Left lung (tissue), 10 donors: ENCODE results near the gene HS3ST1. TPM values are rescaled to one million over a fixed set of nuclear protein-coding genes. Genes with fewer than 3 reads are reported as not detected.

Experiments used
- ATAC-seq: fragments of 200-7000 bp; cut with Tn5 transposase; one replicate; pipeline ENCODE4 v1.9.1; 2020; ENCODE audit warnings: moderate library complexity
- DNase-seq, 4 donors: peaks; one replicate each; pipeline ENCODE4 v3.0.0-alpha.2; 2013 to 2020
- H3K27ac ChIP-seq, 2 donors: fragments of 200-600 bp; sonication (generic) in 1 of 2; one replicate each; pipeline versions ENCODE4 v1.5.0 to v1.8.0; 2020 to 2021
- H3K27me3 ChIP-seq, 2 donors: fragments of 200-600 bp; sonication (generic) in 1 of 2; one replicate each; pipeline versions ENCODE4 v1.5.0 to v1.8.0; 2020 to 2021
- H3K36me3 ChIP-seq, 2 donors: fragments of 200-600 bp; sonication (generic) in 1 of 2; one replicate each; pipeline versions ENCODE4 v1.5.0 to v1.8.0; 2020 to 2021
- H3K4me1 ChIP-seq, 2 donors: fragments of 200-600 bp; one replicate each; pipeline ENCODE4 v1.8.0; 2021
- H3K4me3 ChIP-seq, 2 donors: fragments of 200-600 bp; sonication (generic) in 1 of 2; one replicate each; pipeline versions ENCODE4 v1.5.0 to v1.8.0; 2020 to 2021; ENCODE audit warnings: mild to moderate bottlenecking in 1 of 2
- H3K9me3 ChIP-seq, 2 donors: fragments of 200-600 bp; sonication (generic) in 1 of 2; one replicate each; pipeline versions ENCODE4 v1.5.0 to v1.8.0; 2020 to 2021
- intact Hi-C, 2 donors: fragments of 100-400 bp; cut with DNase I; formaldehyde crosslinking; loops; one replicate each; pipeline versions ENCODE4 v1.11.2 to v1.14.2; 2022
- polyA plus RNA-seq, 6 donors: library from polyadenylated mRNA; unstranded; fragments of 120-200 nt; gene quantifications; one replicate each; pipeline ENCODE4 v1.2.1, GENCODE V29; 2013; ENCODE audit not compliant: insufficient read length in 6 of 6
- total RNA-seq, 2 donors: library from RNA; stranded (reverse); fragmentation: NEBNext Ultra II Directional; extraction: Animal tissue kit (Norgen Biotek cat#: 25700); gene quantifications; one replicate each; pipeline ENCODE4 v1.2.1, GENCODE V29; 2021
- TF ChIP-seq, protein P1 (sequence below), 2 donors: fragments of 200-600 bp; sonication (generic) in 1 of 2; IDR thresholded peaks; one replicate each; pipeline versions ENCODE4 v1.5.0 to v1.8.0; 2021; ENCODE audit warnings: antibody characterized with exemption in 2 of 2
- donor health status: DM: no; HTN: yes; CAD: no.
- donor health status: DM: no; HTN: no; CAD: no.

Gene HS3ST1
- total and polyA plus RNA-seq, 8 donors: 2.6 to 11.9 (median 3.8) TPM

DNA sequence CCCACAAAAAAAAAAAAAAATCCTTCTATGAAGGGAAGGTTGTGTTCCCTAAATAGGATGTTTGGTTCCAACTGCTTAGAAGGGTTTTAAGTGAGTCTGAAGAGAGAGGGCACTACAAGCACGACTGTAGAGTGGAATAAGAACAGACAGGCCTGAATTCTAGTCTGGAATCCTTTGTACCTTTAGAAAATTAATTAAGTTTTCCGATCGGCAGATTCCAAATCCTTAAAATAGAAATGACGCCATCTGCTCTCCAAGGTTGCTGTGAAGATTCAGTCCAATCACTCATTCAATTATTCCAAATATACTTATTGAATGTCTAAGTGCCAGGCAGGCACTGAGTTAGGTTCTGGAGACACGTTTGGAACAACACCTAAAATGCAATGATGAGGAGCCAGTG is 3.8 kb downstream of the HS3ST1 start:
- Histone ChIP-seq H3K4me1 (peaks cover 0 to 19% of the 10 kb centered on the region in 2 donors), H3K27me3 (peaks cover 21 to 38% of the 10 kb centered on the region in 2 donors), H3K36me3 (no peaks in the 10 kb centered on the region), H3K4me3 (no peak overlapping the region), H3K27ac (no peak overlapping the region), H3K9me3 (no peaks in the 10 kb centered on the region)
- intact Hi-C loops: no loop called here
- ATAC-seq (no peak), DNase-seq (no peak)
- TF ChIP-seq, protein P1, sequence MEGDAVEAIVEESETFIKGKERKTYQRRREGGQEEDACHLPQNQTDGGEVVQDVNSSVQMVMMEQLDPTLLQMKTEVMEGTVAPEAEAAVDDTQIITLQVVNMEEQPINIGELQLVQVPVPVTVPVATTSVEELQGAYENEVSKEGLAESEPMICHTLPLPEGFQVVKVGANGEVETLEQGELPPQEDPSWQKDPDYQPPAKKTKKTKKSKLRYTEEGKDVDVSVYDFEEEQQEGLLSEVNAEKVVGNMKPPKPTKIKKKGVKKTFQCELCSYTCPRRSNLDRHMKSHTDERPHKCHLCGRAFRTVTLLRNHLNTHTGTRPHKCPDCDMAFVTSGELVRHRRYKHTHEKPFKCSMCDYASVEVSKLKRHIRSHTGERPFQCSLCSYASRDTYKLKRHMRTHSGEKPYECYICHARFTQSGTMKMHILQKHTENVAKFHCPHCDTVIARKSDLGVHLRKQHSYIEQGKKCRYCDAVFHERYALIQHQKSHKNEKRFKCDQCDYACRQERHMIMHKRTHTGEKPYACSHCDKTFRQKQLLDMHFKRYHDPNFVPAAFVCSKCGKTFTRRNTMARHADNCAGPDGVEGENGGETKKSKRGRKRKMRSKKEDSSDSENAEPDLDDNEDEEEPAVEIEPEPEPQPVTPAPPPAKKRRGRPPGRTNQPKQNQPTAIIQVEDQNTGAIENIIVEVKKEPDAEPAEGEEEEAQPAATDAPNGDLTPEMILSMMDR (IDR thresholded peaks at IDR 0.05): no peak

DNA sequence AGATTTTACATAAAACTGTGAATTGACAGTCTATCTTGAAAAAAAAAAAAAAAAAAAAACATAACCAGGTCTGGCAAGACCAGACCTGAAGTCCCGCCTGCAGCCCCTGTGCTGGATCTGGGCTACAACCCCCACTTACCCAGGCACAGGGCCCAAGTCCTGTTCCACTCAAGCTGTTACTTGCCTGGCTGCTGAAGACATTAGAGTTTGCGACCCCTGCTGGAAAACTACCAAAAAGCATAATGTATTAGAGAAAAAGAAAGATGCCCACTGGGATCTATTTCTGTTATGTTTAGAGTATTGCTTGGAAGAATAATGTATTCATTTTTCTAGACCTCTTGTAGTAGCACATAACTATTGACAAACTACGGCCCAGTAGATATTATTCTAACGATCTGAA is 4.7 kb downstream of the HS3ST1 start:
- ATAC-seq (no peak), DNase-seq (peak in 2 of 4 donors; percentile 35 to 73)
- H3K4me3 ChIP-seq: no peak overlapping the region
- intact Hi-C loops: no loop called here
- TF ChIP-seq, protein P1 (IDR thresholded peaks at IDR 0.05): peak in 1 of 2 donors; percentile 15
- no peaks in the 10 kb centered on the region for H3K9me3 ChIP-seq
- H3K27me3 ChIP-seq: peaks cover 21 to 29% of the 10 kb centered on the region in 2 donors
- H3K4me1 ChIP-seq: peaks cover 0 to 19% of the 10 kb centered on the region in 2 donors
- H3K27ac ChIP-seq: no peak overlapping the region
- no peaks in the 10 kb centered on the region for H3K36me3 ChIP-seq

DNA sequence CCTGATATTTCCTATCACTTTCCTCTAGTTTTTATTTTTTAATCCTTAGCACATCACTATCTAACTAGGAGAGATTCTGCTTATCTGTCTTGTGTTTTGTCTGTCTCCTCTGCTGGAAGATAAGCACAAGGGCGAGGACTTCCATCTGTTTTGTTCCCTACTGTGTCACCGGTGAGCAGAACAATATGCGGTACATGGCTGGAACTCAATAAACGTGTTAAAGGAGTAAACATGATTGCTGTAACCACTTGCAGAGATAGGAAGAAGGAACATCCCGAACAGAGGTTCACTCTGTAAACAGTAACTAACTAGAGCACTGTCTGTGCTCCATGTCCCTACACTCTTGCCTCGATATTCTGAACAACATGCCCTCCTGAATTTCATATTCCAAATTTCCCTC is 5.2 kb downstream of the HS3ST1 start:
- no peaks in the 10 kb centered on the region for H3K9me3 ChIP-seq
- no peak overlapping the region for H3K4me3 ChIP-seq
- H3K36me3 ChIP-seq: no peaks in the 10 kb centered on the region
- no peak for DNase-seq
- H3K27me3 ChIP-seq: peaks cover 15 to 24% of the 10 kb centered on the region in 2 donors
- ATAC-seq: no peak
- peaks cover 0 to 19% of the 10 kb centered on the region in 2 donors for H3K4me1 ChIP-seq
- TF ChIP-seq, protein P1 (IDR thresholded peaks at IDR 0.05): no peak
- no peak overlapping the region for H3K27ac ChIP-seq
- intact Hi-C loops: no loop called here

DNA sequence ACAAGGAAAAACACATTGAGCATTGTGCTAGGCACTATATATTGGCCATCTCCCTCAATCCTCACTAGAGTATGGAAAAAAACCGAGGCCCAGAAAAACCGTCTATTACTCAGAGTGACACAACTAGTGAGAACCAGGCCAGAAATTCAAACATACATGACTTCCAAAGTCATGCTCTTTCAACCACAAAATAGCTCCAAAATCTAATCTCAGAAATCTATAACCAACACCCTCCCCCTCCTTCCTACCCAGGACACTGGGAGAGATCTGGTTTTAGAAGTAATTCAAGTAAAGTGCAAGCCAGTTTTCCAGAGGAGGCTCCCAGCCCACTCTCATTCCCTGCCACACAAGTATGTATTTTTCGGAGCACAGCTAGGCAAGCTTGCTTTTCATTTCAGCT is 7.6 kb downstream of the HS3ST1 start:
- intact Hi-C loops: no loop called here
- Histone ChIP-seq H3K36me3 (no peaks in the 10 kb centered on the region), H3K4me1 (no peaks in the 10 kb centered on the region), H3K4me3 (no peak overlapping the region), H3K27me3 (peaks cover 0 to under 1% of the 10 kb centered on the region in 2 donors), H3K9me3 (no peaks in the 10 kb centered on the region), H3K27ac (no peak overlapping the region)
- TF ChIP-seq, protein P1 (IDR thresholded peaks at IDR 0.05): no peak
- no peak for ATAC-seq
- DNase-seq: no peak

DNA sequence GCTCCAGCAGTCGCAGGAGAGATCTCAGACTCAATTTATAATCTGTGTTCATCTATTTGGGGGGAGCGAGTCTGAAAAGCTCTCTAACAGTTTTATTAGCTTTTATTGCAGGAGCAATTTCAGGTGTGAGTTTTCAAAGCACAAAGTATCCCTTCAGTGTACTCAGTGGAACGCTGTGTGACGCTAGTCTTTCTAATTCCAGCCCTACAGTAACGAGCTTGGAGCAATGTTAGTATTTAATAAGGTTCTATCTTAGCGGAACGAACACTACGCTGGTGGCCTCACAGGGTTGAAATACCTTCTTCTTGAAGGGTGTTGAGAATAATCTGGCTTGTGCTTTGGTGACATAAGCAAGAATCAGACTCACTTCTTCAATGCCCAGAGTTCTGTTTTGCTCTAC is 8.4 kb downstream of the HS3ST1 start:
- Histone ChIP-seq H3K27me3 (no peaks in the 10 kb centered on the region), H3K36me3 (no peaks in the 10 kb centered on the region), H3K9me3 (no peaks in the 10 kb centered on the region), H3K27ac (no peak overlapping the region), H3K4me3 (no peak overlapping the region), H3K4me1 (no peaks in the 10 kb centered on the region)
- ATAC-seq (no peak), DNase-seq (no peak)
- TF ChIP-seq, protein P1 (IDR thresholded peaks at IDR 0.05): no peak
- intact Hi-C loops: no loop called here
